ENCODE results near the gene SLC25A47. TPM values are rescaled to one million over a fixed set of nuclear protein-coding genes. Genes with fewer than 3 reads are reported as not detected.

Gene SLC25A47
- total and polyA plus RNA-seq, 2 experiments from 2014 or later = 1.8 TPM

DNA sequence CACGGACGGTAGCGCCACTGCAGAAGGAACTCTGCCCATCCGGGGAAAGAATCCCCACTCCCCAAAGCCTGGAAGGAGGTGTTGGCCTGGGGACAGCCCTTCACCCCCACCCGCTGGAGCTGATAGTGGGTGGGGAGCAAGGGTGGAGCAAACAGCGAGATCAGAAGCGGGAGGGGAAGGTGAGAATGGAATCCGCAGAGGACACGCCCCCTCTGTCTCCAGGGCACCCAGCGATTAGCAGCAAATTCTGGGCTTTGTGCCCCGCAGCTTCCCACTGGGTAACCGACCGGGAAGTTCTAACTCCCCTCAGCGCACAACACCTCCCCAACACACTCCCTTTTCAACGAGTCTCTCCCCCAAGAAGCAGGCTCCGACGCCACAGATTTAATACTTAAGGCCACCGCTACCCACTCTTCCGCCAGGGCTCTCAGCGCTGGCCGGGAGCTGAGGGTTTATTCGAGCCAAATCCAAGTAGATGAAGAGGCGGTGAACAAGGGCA, 18.3 kb upstream of the SLC25A47 start:
- Histone ChIP-seq H3K4me3 (peak overlapping the region; percentile 99), H3K4me1 (ENCODE audit: insufficient read depth) (peaks cover 12% of the 10 kb centered on the region), H3K36me3 (replicated peaks; ENCODE audit: insufficient read depth, low read depth) (no peaks in the 10 kb centered on the region), H3K27me3 (no peaks in the 10 kb centered on the region), H3K27ac (peak overlapping the region; percentile 68), H3K9me2 (replicated peaks; ENCODE audit: insufficient read depth) (no peaks in the 10 kb centered on the region), H2AFZ (peak overlapping the region; percentile 83), H3K79me2 (peaks cover 80% of the 10 kb centered on the region), H3K9me3 (ENCODE audit: low read depth) (no peaks in the 10 kb centered on the region), H3K4me2 (peak overlapping the region; percentile 96), H4K20me1 (ENCODE audit: insufficient read depth, poor library complexity, severe bottlenecking) (peaks cover 11% of the 10 kb centered on the region)
- TF ChIP-seq EZH2phosphoT487 (IDR thresholded peaks at IDR 0.05; ENCODE audit: low read depth, severe bottlenecking, unreplicated experiment) (no peak), EZH2 (IDR thresholded peaks at IDR 0.05; ENCODE audit: borderline replicate concordance) (no peak)
- TF ChIP-seq, protein P1, sequence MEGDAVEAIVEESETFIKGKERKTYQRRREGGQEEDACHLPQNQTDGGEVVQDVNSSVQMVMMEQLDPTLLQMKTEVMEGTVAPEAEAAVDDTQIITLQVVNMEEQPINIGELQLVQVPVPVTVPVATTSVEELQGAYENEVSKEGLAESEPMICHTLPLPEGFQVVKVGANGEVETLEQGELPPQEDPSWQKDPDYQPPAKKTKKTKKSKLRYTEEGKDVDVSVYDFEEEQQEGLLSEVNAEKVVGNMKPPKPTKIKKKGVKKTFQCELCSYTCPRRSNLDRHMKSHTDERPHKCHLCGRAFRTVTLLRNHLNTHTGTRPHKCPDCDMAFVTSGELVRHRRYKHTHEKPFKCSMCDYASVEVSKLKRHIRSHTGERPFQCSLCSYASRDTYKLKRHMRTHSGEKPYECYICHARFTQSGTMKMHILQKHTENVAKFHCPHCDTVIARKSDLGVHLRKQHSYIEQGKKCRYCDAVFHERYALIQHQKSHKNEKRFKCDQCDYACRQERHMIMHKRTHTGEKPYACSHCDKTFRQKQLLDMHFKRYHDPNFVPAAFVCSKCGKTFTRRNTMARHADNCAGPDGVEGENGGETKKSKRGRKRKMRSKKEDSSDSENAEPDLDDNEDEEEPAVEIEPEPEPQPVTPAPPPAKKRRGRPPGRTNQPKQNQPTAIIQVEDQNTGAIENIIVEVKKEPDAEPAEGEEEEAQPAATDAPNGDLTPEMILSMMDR (IDR thresholded peaks at IDR 0.05; ENCODE audit: poor library complexity) = no peak
- WGBS (ENCODE audit: low lambda C conversion rate, missing lambda C conversion rate) = 5% methylated on average over 23 of the region's 23 CpGs
- peak; percentile 64 for DNase-seq (ENCODE audit: low spot score)

DNA sequence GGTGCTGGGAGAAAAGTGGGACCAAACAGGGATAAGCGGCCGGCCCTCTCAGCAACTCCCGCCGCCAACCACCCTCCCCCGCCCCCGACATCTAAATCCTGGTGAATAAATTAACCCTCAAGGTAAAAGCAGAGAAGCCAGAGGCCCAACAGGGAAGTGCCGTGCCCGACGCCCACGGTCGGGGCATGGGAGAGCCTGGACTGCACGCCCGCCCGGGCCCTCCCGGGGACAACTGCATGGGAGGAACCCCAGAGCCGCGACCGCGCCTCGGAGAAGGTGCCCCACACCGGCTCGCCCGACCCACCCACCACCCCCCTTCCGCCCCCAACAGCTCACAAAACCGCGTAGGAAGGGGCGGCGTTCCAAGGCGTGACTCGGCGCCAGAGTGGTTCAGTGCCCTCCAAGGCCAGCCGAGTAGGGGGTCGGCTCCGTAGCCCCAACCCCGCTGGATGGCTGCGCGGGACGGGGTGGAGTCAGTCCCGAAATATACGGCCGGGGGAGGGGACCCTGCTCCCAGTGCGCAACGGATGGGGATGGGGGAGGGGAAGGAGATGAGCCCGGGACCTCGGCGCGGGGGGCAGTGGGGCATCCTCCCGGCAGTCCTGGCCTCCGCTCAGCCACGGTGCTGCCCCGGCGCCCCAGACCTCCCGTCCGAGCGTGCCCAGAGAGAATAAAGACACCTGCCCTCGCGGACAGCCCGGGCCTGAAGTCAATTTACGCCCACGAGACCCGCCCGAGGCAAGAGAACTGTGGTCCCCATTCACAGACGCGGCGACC, 17.6 kb upstream of the SLC25A47 start:
- H4K20me1 ChIP-seq (ENCODE audit: insufficient read depth, poor library complexity, severe bottlenecking) = peaks cover 11% of the 10 kb centered on the region
- H3K4me3 ChIP-seq = peak overlapping the region; percentile 99
- no peaks in the 10 kb centered on the region for H3K9me2 ChIP-seq (replicated peaks; ENCODE audit: insufficient read depth)
- H3K27ac ChIP-seq = peak overlapping the region; percentile 68
- peak overlapping the region; percentile 83 for H2AFZ ChIP-seq
- no peaks in the 10 kb centered on the region for H3K36me3 ChIP-seq (replicated peaks; ENCODE audit: insufficient read depth, low read depth)
- TF ChIP-seq, protein P1 (IDR thresholded peaks at IDR 0.05; ENCODE audit: poor library complexity) = no peak
- no peak for TF ChIP-seq EZH2 (IDR thresholded peaks at IDR 0.05; ENCODE audit: borderline replicate concordance)
- TF ChIP-seq EZH2phosphoT487 (IDR thresholded peaks at IDR 0.05; ENCODE audit: low read depth, severe bottlenecking, unreplicated experiment) = no peak
- peak overlapping the region; percentile 96 for H3K4me2 ChIP-seq
- H3K27me3 ChIP-seq = no peaks in the 10 kb centered on the region
- no peaks in the 10 kb centered on the region for H3K9me3 ChIP-seq (ENCODE audit: low read depth)
- H3K4me1 ChIP-seq (ENCODE audit: insufficient read depth) = peaks cover 12% of the 10 kb centered on the region
- DNase-seq (ENCODE audit: low spot score) = peak; percentile 52
- peaks cover 74% of the 10 kb centered on the region for H3K79me2 ChIP-seq
- WGBS (ENCODE audit: low lambda C conversion rate, missing lambda C conversion rate) = 1% methylated on average over 14 of the region's 65 CpGs

DNA sequence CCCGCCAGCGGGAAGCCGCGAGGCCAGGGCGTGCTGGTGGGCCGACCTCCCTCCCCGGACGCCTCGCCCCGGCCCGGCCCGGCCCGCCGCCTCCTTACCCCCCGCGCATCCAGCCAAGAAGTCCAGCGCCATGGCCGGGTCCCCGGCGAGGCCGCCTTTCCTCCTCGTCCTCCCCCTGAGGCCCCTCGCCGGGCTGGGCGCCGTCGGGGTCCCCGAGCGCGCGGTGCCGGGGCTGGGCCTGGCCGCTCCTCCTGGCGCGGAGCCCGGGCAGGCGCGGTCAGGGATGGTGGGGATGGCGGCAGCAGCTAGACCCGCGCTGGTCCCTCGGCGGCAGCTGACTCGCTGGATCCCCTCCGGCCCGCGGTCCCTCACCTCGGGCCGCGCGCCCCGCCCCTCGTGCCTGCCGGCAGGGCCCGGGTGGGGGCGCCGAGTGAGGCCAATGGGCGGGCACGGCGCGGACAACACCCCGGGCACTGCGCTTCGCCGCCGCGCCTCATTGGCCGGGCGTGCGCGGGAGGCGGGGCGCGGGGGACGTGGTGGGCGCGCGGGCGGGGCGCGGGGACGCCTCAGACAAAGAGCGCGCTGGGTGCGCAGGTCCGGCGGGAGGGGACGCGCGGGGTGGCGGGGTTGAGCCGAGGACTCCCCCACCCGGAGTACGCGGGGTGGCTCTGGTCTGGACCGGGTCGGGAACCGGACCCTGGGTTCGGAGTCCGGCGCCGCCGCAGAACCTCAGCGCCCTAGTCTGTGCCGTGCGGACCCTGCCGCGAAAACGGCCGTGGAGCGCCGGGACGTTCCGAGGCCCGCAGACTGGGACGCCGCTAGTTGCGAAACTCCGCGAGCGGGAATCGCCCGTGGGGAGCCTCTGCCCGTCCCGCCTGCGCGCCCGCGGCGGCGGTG, 16.8 kb upstream of the SLC25A47 start, which contains the start of gene SLC25A29:
TSS of gene SLC25A29 (minus strand) at position 344 of the 897 bp plus-strand sequence. CDS start at position 132, 212 bp downstream.
- Histone ChIP-seq H3K4me2 (peak within 1 kb of the TSS; percentile 96), H3K79me2 (peaks cover 67% of the 10 kb centered on the region), H2AFZ (peak within 1 kb of the TSS; percentile 98), H3K4me3 (peak within 1 kb of the TSS; percentile 99), H3K9me3 (ENCODE audit: low read depth) (no peaks in the 10 kb centered on the region), H3K27ac (peak within 1 kb of the TSS; percentile 87), H3K4me1 (ENCODE audit: insufficient read depth) (peaks cover 12% of the 10 kb centered on the region), H3K27me3 (no peaks in the 10 kb centered on the region), H3K36me3 (replicated peaks; ENCODE audit: insufficient read depth, low read depth) (no peaks in the 10 kb centered on the region), H3K9me2 (replicated peaks; ENCODE audit: insufficient read depth) (no peaks in the 10 kb centered on the region), H4K20me1 (ENCODE audit: insufficient read depth, poor library complexity, severe bottlenecking) (peaks cover 11% of the 10 kb centered on the region)
- DNase-seq (ENCODE audit: low spot score) = peak; percentile 95
- under 1% methylated on average over 67 of the region's 131 CpGs for WGBS (ENCODE audit: low lambda C conversion rate, missing lambda C conversion rate)
- TF ChIP-seq EZH2phosphoT487 (IDR thresholded peaks at IDR 0.05; ENCODE audit: low read depth, severe bottlenecking, unreplicated experiment) (no peak), EZH2 (IDR thresholded peaks at IDR 0.05; ENCODE audit: borderline replicate concordance) (no peak)
- TF ChIP-seq, protein P1 (IDR thresholded peaks at IDR 0.05; ENCODE audit: poor library complexity) = no peak

Data from hepatocyte (in vitro differentiated cells).